Measurements from ENCODE around the gene FLNC. TPM values are rescaled to one million over a fixed set of nuclear protein-coding genes. Genes with fewer than 3 reads are reported as not detected.

FLNC gene
- total and polyA plus RNA-seq, 2 of the 13 experiments (the other 11 are each of a cell fraction or from before 2014, with no cell fraction given) = 0.02 TPM; not detected in 1

DNA sequence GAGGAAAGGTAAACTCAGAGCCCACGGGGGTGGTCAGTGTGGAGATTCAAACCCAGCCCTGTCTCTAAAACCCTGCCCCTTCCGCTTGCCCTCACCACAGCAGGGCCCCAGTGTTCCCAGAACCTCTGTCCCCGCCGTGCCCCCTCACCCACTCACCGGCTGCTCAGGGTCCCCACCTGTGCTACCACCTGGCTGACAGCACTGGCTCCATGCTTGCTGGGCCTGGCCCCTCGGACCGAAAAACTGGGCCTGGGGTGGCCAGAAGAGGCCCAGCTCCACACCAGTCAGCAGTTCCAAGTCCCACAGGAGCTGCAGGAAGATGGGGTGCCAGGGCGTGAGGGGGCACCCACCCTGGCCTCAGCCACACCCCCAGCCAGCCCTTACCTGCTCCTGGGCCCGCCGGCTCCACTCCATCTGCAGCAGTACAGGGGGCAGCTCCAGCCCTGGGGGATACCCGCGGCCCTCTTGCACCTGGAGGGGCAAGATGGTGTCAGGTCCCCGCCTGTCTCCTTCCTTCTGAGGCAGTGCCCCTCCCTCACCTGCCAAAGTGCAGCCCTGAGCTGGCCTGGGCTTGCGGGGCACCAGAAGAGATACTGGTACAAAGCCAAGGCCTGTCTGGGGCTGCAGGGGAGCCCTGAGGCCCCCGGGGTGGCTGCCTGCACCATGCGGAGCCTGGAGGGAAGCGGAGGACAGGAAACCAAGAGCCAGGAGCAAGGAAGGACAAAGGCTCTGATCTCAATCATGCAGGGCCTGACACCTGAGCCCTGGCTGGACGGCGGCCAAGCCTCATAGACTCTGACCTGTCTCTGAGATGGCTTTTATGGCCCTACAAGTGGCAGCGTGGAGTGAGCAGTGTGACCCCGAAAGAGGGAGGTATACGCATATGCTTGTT, 44.2 kb downstream of the FLNC start (continued):
- TF ChIP-seq, protein P1, sequence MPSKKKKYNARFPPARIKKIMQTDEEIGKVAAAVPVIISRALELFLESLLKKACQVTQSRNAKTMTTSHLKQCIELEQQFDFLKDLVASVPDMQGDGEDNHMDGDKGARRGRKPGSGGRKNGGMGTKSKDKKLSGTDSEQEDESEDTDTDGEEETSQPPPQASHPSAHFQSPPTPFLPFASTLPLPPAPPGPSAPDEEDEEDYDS (CRISPR knock-in tag; IDR thresholded peaks at IDR 0.05) = no peak
- TF ChIP-seq NCOR1 (IDR thresholded peaks at IDR 0.05; ENCODE audit: borderline replicate concordance, low read length) (no peak), ISL2 (CRISPR knock-in tag; IDR thresholded peaks at IDR 0.05) (0 out of 2 replicates have a peak, but pooled peaks have one; percentile 17), MEIS2 (CRISPR knock-in tag; IDR thresholded peaks at IDR 0.05) (0 out of 2 replicates have a peak, but pooled peaks have one; percentile 26), SOX5 (CRISPR knock-in tag; IDR thresholded peaks at IDR 0.05; ENCODE audit: borderline replicate concordance) (0 out of 2 replicates have a peak, but pooled peaks have one; percentile 14), HOXA9 (CRISPR knock-in tag; IDR thresholded peaks at IDR 0.05; ENCODE audit: borderline replicate concordance) (no peak), ZC3H13 (CRISPR knock-in tag; IDR thresholded peaks at IDR 0.05) (no peak), RBM39 (IDR thresholded peaks at IDR 0.05; ENCODE audit: low read depth, low read length, poor library complexity, severe bottlenecking) (no peak)

DNA sequence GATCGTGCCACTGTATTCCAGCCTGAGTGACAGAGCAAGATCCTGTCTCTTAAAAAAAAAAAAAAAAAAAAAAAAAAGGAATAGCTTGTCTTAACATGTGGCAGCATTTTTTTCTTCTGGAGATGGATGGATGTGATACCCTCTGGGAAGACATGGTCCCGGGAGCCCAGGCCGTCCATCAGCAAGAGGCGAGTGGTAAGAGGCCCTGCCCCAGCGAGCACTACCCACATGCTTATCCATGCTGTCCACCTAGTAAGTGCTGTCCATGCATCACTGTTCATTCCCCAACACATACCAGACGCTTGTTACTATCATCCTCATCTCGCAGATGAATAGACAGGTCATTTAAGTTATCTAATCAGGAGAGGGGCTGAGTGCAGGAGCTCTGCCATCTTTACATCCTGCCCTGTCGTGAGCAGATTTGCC, 45.3 kb downstream of the FLNC start:
- Histone ChIP-seq H3K4me1 (ENCODE audit: insufficient read depth, low read length) (peaks cover 33% of the 10 kb centered on the region), H3K4me3 (replicated peaks in 1 of 3; ENCODE audit: insufficient read depth in 1 of 3, low read depth in 2 of 3, low read length in 3 of 3) (no peak overlapping the region), H3K27ac (ENCODE audit: extremely low read length, insufficient read depth, low read length) (no peak overlapping the region), H3K4me2 (ENCODE audit: low read depth, low read length) (no peak overlapping the region), H3K9ac (ENCODE audit: insufficient read depth, low read depth, low read length) (no peak overlapping the region), H2AFZ (ENCODE audit: low read length) (no peak overlapping the region), H3K36me3 (replicated peaks in 1 of 2; ENCODE audit: control insufficient read depth in 1 of 2, insufficient read depth in 2 of 2, low read length in 2 of 2) (no peaks in the 10 kb centered on the region), H4K20me1 (ENCODE audit: insufficient read depth, low read length) (no peaks in the 10 kb centered on the region), H3K79me2 (ENCODE audit: insufficient read depth, low read length) (no peaks in the 10 kb centered on the region), H3K9me3 (ENCODE audit: low read length) (no peaks in the 10 kb centered on the region), H3K27me3 (ENCODE audit: control insufficient read depth in 1 of 2, insufficient read depth in 2 of 2, low read length in 2 of 2) (peaks cover 3 to 8% of the 10 kb centered on the region in 2 experiments; a peak in 4 of 5 replicates)
- in situ Hi-C loops (cut with HindIII; ENCODE audit: extremely low pct_ligation_motif_present, low pct_unique_long_range_greater_than_20kb) = loop anchor here (25.0 kb wide), 1 partner anchor 438 kb away; no protein-coding TSS in a partner anchor
- ChIA-PET CTCF (ENCODE audit: low intra/inter-chr PET ratio, low total read pairs) (interaction anchor here (2.4 kb wide), 1 partner anchor 33 kb away, joined by 6 read pairs; no protein-coding TSS in a partner anchor), POLR2A (no interaction called here)
- no peak for DNase-seq (ENCODE audit: low spot score)
- ATAC-seq = no peak
- WGBS (ENCODE audit: low lambda C conversion rate) = 71% methylated on average over 8 of the region's 8 CpGs
- no peak for FAIRE-seq
- intact Hi-C loops (cut with micrococcal nuclease; ENCODE audit: unreplicated experiment) = no loop called here
- TF ChIP-seq, protein P2, sequence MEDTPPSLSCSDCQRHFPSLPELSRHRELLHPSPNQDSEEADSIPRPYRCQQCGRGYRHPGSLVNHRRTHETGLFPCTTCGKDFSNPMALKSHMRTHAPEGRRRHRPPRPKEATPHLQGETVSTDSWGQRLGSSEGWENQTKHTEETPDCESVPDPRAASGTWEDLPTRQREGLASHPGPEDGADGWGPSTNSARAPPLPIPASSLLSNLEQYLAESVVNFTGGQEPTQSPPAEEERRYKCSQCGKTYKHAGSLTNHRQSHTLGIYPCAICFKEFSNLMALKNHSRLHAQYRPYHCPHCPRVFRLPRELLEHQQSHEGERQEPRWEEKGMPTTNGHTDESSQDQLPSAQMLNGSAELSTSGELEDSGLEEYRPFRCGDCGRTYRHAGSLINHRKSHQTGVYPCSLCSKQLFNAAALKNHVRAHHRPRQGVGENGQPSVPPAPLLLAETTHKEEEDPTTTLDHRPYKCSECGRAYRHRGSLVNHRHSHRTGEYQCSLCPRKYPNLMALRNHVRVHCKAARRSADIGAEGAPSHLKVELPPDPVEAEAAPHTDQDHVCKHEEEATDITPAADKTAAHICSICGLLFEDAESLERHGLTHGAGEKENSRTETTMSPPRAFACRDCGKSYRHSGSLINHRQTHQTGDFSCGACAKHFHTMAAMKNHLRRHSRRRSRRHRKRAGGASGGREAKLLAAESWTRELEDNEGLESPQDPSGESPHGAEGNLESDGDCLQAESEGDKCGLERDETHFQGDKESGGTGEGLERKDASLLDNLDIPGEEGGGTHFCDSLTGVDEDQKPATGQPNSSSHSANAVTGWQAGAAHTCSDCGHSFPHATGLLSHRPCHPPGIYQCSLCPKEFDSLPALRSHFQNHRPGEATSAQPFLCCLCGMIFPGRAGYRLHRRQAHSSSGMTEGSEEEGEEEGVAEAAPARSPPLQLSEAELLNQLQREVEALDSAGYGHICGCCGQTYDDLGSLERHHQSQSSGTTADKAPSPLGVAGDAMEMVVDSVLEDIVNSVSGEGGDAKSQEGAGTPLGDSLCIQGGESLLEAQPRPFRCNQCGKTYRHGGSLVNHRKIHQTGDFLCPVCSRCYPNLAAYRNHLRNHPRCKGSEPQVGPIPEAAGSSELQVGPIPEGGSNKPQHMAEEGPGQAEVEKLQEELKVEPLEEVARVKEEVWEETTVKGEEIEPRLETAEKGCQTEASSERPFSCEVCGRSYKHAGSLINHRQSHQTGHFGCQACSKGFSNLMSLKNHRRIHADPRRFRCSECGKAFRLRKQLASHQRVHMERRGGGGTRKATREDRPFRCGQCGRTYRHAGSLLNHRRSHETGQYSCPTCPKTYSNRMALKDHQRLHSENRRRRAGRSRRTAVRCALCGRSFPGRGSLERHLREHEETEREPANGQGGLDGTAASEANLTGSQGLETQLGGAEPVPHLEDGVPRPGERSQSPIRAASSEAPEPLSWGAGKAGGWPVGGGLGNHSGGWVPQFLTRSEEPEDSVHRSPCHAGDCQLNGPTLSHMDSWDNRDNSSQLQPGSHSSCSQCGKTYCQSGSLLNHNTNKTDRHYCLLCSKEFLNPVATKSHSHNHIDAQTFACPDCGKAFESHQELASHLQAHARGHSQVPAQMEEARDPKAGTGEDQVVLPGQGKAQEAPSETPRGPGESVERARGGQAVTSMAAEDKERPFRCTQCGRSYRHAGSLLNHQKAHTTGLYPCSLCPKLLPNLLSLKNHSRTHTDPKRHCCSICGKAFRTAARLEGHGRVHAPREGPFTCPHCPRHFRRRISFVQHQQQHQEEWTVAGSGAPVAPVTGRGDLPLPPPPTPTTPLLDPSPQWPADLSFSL (CRISPR knock-in tag; IDR thresholded peaks at IDR 0.05) = no peak
- TF ChIP-seq MED1 (CRISPR knock-in tag; IDR thresholded peaks at IDR 0.05) (no peak), ZNF251 (CRISPR knock-in tag; IDR thresholded peaks at IDR 0.05) (no peak), DNMT3B (CRISPR knock-in tag; conservative IDR thresholded peaks at IDR 0.05) (no peak), NRL (CRISPR knock-in tag; IDR thresholded peaks at IDR 0.05; ENCODE audit: borderline replicate concordance) (no peak)
- TF ChIP-seq, protein P3, sequence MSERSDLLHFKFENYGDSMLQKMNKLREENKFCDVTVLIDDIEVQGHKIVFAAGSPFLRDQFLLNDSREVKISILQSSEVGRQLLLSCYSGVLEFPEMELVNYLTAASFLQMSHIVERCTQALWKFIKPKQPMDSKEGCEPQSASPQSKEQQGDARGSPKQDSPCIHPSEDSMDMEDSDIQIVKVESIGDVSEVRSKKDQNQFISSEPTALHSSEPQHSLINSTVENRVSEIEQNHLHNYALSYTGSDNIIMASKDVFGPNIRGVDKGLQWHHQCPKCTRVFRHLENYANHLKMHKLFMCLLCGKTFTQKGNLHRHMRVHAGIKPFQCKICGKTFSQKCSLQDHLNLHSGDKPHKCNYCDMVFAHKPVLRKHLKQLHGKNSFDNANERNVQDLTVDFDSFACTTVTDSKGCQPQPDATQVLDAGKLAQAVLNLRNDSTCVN (CRISPR knock-in tag; IDR thresholded peaks at IDR 0.05; ENCODE audit: borderline replicate concordance) = no peak
- BruUV-seq (replicated peaks) = no TSS peak
